ENCODE measurements around the gene PRRT1.

Gene PRRT1

DNA sequence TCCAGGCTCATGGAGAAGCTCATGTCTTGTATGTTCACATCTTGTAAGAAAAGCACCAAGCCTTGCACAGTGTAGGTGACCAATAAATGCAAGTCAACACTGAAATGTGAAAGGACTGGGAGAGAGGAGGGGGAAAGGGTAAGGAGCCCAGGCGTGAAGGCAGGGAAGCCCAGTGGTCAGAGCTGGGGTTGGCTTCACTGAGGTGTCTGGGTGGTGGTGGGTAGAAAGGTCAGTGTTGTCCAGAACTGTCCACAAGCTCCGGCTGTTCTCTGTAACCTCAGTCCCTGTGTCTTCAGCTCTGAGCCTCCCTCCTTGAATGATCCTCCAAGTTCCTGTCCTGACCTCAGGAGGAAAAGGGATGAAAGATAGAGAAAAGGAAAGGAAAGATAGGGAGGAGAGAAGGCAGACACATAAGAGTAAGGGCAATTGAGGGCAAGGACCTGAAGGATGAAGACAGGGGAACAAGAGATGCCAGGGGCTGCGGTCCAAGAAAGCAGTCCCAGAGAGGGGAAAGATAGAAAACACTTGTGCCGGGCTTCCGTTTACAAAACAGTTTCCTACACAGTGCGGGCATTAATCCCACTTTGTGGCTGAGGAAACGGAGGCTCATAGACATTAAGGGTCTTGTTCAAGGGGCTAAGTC is 40.2 kb downstream of the PRRT1 start:
- intact Hi-C loops (cut with DNase I; ENCODE audit: low total_unique reads) = loop anchor here (2.0 kb wide), 1 partner anchor 19 kb away; no protein-coding TSS in a partner anchor
- Histone ChIP-seq H3K36me3 (peaks cover 0 to 21% (median 10%) of the 10 kb centered on the region in 3 donors), H3K9me3 (no peaks in the 10 kb centered on the region), H3K27ac (peak overlapping the region; percentile 75 to 81), H3K27me3 (no peaks in the 10 kb centered on the region), H3K4me1 (peaks cover 0 to 81% (median 57%) of the 10 kb centered on the region in 4 donors), H3K4me3 (no peak overlapping the region)
- TF ChIP-seq, protein P1, sequence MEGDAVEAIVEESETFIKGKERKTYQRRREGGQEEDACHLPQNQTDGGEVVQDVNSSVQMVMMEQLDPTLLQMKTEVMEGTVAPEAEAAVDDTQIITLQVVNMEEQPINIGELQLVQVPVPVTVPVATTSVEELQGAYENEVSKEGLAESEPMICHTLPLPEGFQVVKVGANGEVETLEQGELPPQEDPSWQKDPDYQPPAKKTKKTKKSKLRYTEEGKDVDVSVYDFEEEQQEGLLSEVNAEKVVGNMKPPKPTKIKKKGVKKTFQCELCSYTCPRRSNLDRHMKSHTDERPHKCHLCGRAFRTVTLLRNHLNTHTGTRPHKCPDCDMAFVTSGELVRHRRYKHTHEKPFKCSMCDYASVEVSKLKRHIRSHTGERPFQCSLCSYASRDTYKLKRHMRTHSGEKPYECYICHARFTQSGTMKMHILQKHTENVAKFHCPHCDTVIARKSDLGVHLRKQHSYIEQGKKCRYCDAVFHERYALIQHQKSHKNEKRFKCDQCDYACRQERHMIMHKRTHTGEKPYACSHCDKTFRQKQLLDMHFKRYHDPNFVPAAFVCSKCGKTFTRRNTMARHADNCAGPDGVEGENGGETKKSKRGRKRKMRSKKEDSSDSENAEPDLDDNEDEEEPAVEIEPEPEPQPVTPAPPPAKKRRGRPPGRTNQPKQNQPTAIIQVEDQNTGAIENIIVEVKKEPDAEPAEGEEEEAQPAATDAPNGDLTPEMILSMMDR (IDR thresholded peaks at IDR 0.05) = no peak
- peak in 1 of 2 donors; percentile 67 for DNase-seq

DNA sequence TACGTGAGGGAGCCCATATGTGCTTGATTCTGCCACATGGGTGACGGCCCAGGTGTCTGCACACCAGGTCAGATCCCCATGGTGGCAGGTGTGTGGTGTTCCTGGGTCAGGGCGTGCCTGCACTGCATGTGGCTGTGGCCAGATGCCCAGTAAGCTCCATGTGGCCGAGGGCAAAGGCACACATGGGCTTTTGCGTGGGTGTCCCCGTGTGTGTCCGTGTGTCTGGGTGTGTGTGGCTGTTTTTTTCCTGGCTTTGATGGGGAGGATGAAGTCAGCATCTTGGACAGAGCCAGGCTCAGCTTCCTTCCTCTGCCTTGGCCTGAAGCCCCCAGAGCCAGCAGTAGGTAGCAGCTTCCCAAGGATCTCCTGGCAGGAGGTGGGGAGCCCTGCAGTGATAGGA is 41.1 kb downstream of the PRRT1 start:
- peaks cover 0 to 12% (median 3%) of the 10 kb centered on the region in 3 donors for H3K36me3 ChIP-seq
- no peaks in the 10 kb centered on the region for H3K9me3 ChIP-seq
- TF ChIP-seq, protein P1 (IDR thresholded peaks at IDR 0.05) = no peak
- peak overlapping the region; percentile 75 to 81 for H3K27ac ChIP-seq
- peaks cover 0 to 88% (median 62%) of the 10 kb centered on the region in 4 donors for H3K4me1 ChIP-seq
- no peaks in the 10 kb centered on the region for H3K27me3 ChIP-seq
- peak in 1 of 2 donors; percentile 70 for DNase-seq
- intact Hi-C loops (cut with DNase I; ENCODE audit: low total_unique reads) = loop anchor here (2.0 kb wide), 1 partner anchor 18 kb away; no protein-coding TSS in a partner anchor
- H3K4me3 ChIP-seq = no peak overlapping the region

DNA sequence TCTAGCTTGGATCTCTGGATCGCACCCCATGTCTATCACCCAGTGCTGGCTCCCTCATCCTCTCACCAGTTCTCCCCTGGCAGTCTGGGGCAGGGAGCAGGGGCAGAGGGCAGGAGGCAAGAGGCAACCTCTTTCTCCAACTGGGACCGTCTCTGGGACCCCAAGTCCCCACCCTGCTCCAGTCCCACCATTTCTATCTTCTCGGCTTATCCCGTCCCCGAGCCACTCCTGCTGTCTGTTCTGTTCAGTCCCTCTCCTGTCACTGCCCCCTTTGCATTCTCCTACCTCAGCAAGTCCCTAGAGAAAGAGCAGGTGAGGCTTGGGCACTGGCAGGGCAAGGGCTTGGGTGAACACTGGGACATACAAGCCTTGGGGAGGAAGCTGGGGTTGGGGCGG is 42.0 kb downstream of the PRRT1 start:
- TF ChIP-seq, protein P1 (IDR thresholded peaks at IDR 0.05) = no peak
- intact Hi-C loops (cut with DNase I; ENCODE audit: low total_unique reads) = loop anchor here (2.0 kb wide), 1 partner anchor 17 kb away; no protein-coding TSS in a partner anchor
- Histone ChIP-seq H3K27me3 (no peaks in the 10 kb centered on the region), H3K27ac (peak overlapping the region; percentile 75 to 81), H3K9me3 (no peaks in the 10 kb centered on the region), H3K4me1 (peaks cover 0 to 88% (median 62%) of the 10 kb centered on the region in 4 donors), H3K4me3 (no peak overlapping the region), H3K36me3 (peaks cover 0 to 3% (median 0%) of the 10 kb centered on the region in 3 donors)
- DNase-seq = no peak

DNA sequence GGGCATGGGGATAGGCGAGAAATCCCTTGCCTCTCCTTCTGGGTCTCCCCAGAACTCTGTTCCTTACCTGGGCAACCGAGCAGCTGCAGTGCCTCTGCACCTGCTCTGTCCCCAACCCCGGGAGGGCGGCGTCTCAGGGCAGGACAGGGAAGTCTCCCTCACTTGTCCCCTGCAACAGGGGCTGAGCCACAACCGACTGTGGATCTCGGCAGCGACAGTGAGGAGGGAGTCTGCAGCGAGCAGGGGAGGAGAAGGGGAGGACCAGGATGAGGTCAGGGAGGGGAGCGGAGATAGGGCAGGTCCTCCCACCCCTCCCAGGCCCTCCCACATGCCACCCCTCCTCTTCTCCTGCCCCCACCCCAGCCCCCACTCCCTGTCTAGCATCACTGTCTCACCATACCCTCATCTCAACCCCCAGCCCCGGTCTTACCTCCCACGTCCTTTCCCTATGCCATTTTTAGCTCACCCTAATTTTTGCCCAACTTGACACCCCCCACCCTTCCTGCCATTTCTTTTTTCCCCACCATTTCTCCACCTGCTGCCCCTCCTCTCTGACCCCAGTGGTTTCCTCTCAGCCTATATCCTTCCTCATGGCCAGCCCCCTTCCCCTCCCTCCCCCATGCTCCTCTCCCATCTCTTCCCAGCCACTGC is 42.5 kb downstream of the PRRT1 start, which contains the start of gene TNXB:
TNXB (minus strand) TSS at position 225 of the 651 bp plus-strand sequence. CDS start 11,140 bp downstream, outside the sequence.
- H3K27me3 ChIP-seq = no peaks in the 10 kb centered on the region
- peak within 1 kb of the TSS; percentile 75 to 81 for H3K27ac ChIP-seq
- no peaks in the 10 kb centered on the region for H3K36me3 ChIP-seq
- no peaks in the 10 kb centered on the region for H3K9me3 ChIP-seq
- intact Hi-C loops (cut with DNase I; ENCODE audit: low total_unique reads) = no loop called here
- peaks cover 0 to 83% (median 60%) of the 10 kb centered on the region in 4 donors for H3K4me1 ChIP-seq
- TF ChIP-seq, protein P1 (IDR thresholded peaks at IDR 0.05) = no peak
- peak within 1 kb of the TSS; percentile 40 to 47 for H3K4me3 ChIP-seq
- peak in 1 of 2 donors; percentile 70 for DNase-seq

DNA sequence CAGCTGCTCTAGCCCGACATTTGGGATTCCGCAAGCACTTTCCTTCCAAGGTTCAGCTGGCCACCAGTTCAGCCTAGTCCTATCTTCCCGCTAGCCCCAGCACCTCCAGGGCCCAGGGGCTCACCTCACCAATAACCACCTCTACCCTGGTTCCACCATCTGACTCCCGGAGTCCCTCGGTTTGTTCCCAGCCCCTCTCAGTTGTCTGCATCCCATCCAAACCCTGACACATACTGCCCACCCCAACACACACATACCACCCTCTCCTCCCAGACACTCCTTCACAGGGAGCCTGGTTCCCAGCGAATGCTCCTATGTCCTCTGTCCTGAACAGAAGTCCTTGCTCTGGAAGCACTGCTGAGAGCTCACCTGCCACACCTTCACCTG is 43.0 kb downstream of the PRRT1 start:
- H3K4me1 ChIP-seq = peaks cover 0 to 78% (median 56%) of the 10 kb centered on the region in 4 donors
- no peaks in the 10 kb centered on the region for H3K9me3 ChIP-seq
- no peaks in the 10 kb centered on the region for H3K36me3 ChIP-seq
- TF ChIP-seq, protein P1 (IDR thresholded peaks at IDR 0.05) = no peak
- no peaks in the 10 kb centered on the region for H3K27me3 ChIP-seq
- peak overlapping the region; percentile 40 to 47 for H3K4me3 ChIP-seq
- H3K27ac ChIP-seq = peak overlapping the region; percentile 75 to 81
- no peak for DNase-seq
- intact Hi-C loops (cut with DNase I; ENCODE audit: low total_unique reads) = no loop called here

All from tibial artery (tissue), 4 donors.